NCI-H2196 (cell line): Measurements from ENCODE around the gene ZNF586.
"Not testable (repeated sequence)": the region's sequence is repeated elsewhere in the genome, so short reads cannot be mapped to it uniquely, and the experiment has no call there.

Source experiments
- DNase-seq: peaks from one replicate; lab custom pipeline; 2025; ENCODE audit not compliant: unreplicated experiment; lab: John Stamatoyannopoulos, UW

Gene ZNF586

DNA sequence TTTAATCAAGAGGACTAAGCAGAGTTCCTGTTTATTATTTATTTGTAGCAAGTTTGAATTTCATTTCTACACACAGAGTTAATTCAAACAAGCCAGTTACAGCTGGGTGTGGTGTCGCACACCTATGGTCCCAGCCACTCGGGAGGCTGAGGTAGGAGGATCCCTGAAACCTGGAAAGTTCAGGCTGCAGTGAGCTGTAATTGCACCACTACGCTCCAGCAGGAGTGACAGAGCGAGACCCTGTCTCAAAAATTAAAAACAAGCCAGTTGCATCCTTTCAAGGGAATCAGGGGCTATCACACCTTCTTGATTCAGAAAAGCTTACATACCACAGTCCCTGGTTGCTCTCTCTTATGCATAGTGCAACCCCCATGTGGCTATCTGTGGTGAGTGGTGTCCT lies 19.8 kb downstream of the ZNF586 start:
- DNase-seq = no peak

- DNase-seq = not testable (repeated sequence)
Measured at GRCh38 chr19:57796580-57796979, 27.1 kb downstream of the ZNF586 start.

DNA sequence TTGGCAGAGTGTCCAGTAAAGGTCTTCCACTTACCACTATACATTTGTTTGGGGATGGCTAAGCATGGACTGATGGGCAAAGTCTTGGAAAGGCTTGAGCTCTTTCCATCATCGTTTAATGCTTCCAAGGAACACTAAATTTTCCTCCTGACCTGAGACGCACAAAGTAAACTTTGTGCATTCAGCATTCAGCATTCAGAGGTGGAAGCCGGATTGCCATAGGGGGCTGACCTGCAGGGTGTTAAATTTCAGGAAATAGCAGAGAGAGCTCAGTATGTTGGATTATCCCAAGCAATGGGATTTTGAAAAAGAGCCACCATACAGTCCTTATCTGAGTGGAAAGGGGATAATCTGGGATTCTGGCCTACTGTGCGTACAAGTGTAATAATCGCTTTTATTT lies 31.2 kb downstream of the ZNF586 start:
- DNase-seq = no peak

DNA sequence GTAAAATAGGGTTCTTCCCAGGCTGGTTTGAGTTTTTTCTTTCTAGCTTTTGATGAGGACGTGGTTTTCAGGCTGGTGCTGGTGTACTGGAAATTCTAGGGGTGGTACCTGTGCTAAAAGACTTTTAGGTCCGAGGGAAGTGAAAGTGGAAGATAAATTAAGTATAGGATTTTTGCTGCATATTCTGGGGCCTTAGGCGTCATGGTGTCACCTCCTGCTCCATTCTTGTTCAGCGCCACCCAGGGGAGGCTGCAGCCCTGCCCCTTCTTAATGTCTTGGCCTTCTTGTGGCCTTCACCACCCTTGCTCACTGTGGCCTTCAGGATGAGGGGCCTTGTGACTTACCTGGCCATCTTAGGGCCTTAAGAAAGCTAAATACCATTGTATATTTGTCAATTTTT lies 32.8 kb downstream of the ZNF586 start:
- no peak for DNase-seq

DNA sequence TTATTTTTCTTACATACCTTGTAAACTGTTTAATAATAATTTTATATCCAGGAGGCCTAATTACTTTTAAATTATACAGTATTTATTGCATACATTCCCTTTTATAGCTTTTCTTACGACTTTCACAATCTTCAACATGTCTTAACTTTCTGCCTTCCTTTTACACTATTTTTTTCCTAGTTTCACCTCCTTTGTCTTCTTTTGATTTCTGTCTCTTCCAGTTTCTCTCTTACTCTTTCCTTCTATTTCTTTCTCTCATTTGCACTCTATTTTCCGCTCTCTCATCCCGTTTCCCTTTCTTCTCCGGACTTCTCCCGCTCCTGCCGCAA lies 33.8 kb downstream of the ZNF586 start:
- DNase-seq = no peak

DNA sequence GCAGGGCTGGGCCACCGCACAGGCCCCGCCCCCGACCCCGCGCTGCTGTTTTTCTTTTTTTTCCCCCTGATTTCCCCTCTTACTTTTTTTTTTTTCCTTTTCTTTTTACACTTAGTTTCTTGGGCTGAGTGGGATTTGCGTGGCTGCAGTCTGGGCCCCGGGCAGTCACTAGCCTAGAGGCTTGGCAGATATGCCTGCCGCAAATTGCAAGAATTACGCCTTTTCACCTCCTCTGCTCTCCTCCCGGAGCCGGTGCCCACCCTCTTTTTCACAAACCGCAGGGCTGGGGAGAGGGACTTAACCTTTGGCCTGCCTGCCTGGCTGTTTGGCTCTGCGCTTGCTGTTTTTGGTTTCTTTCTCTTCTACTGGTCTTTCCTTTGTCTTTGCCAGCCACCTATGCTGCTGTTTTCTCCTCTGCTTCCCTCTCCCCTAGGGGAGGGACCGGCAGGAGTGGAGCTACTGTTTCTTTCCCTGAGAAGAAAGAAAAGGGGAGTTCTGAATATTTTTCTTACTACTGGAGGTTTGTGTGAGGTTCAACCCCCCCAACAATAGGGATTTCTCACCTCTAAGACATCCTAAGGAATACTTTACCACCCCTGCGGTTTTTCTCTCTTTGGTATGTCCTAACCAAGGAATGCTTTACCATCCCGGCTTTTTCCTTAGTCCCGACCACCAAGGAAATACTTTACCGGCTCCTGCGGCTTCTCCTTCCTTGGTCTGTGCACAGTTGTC lies 34.3 kb downstream of the ZNF586 start:
- DNase-seq = no peak

GRCh38 chr19:57807541-57807940 lies 38.1 kb downstream of the ZNF586 start:
- DNase-seq = no peak

DNA sequence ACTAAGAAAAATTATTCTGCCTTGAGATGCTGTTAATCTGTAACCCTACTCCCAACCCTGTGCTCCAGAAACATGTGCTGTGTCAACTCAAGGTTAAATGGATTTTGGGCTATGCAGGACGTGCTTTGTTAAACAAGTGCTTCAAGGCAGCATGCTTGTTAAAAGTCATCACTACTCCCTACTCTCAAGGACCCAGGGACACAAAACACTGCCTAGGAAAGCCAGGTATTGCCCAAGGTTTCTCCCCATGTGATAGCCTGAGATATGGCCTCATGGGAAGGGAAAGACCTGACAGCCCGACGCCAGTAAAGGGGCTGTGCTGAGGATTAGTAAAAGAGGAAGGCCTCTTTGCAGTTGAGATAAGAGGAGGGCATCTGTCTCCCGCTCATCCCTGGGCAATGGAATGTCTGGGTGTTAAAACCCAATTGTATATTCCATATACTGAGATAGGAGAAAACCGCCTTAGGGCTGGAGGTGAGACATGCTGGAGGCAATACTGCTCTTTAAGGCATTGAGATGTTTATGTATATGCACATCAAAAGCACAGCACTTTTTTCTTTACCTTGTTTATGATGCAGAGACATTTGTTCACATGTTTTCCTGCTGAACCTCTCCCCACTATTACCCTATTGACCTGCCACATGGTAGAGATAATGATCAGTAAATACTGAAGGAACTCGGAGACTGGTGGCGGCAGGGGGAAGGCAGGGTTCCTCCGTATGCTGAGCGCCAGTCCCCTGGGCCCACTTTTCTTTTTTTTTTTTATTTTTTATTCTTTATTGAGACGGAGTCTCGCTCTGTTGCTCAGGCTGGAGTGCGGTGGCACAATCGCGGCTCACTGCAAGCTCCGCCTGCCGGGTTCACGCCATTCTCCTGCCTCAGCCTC lies 41.2 kb downstream of the ZNF586 start:
- DNase-seq = not testable (repeated sequence)

DNA sequence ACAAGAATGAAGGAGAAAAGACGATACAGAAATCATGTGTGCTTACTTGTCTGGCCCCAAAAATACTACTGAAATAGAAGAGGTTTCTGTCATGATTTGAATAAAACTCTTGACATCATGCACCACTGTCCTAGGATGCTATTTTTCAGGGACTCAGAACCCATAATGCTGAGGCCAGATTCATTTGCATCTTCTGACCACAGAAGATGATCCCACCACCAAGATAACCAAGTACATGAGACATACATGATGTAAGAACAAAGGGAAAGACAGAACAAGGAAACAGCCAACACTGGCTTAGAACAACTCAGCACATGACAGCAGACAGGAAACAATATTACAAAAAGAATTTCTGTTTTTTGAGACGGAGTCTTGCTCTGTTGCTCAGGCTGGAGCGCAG lies 42.8 kb downstream of the ZNF586 start:
- DNase-seq = no peak

GRCh38 chr19:57812975-57813820 lies 43.7 kb downstream of the ZNF586 start:
- DNase-seq = not testable (repeated sequence)

- no peak for DNase-seq
Measured at GRCh38 chr19:57813919-57814504, 44.5 kb downstream of the ZNF586 start.

DNA sequence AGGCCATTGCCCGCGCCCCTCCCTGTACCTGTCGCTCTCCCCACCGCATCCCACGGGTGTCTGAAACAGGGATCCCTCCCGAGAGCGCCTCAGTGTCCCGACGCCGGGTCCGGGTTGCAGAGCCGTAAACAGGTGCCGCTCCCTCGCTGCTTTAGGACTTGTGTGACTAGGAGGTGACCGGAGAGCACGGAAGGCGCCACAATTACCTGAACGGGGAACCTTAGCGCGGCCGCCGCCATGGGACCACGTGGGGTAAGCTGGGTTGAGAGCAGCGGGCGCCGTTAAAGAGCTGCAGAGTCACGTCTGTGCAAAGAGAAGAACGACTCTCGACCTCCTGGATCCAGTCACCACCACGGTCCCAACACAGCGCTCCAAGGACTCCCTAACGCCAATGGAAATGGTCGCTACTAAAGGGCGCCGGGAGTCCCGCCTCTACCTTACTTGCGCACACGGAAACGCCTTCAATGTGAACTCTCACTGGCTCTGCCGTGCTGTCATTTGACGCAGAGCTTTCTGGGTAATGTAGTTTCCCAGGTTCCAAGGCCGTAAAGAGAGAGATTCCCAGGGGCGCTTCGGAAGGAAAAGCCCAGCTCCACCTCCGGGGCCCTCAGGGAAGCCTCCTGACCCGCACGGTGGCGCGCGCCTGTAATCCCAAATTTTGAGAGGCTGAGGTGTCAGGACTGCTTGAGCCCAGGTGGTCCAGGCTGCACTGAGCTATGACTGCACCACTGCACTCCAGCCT lies 45.2 kb downstream of the ZNF586 start, which contains the start of gene ZNF552:
ZNF552 (minus strand) TSS at position 409 of the 742 bp plus-strand sequence; CDS start at position 239, 170 bp downstream.
- peak; percentile 97 for DNase-seq

GRCh38 chr19:57815247-57816075 lies 46.0 kb downstream of the ZNF586 start:
- DNase-seq = no peak

- DNase-seq = no peak
Measured at GRCh38 chr19:57816652-57817051, 47.2 kb downstream of the ZNF586 start.

DNA sequence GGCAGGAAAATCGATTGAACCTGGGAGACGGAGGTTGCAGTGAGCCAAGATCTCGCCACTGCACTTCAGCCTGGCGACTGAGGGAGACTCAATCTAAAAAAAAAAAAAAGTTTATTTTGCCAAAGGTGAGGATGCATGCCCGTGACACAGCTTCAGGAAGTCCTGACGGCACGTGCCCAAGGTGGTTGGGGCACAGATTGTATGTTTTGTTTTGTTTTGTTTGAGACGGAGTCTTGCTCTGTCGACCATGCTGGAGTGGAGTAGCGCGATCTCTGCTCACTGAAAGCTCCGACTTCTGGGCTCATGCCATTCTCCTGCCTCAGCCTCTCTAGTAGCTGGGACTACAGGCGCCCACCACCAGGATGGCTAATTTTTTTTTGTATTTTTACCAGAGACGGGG lies 48.5 kb downstream of the ZNF586 start:
- no peak for DNase-seq

DNA sequence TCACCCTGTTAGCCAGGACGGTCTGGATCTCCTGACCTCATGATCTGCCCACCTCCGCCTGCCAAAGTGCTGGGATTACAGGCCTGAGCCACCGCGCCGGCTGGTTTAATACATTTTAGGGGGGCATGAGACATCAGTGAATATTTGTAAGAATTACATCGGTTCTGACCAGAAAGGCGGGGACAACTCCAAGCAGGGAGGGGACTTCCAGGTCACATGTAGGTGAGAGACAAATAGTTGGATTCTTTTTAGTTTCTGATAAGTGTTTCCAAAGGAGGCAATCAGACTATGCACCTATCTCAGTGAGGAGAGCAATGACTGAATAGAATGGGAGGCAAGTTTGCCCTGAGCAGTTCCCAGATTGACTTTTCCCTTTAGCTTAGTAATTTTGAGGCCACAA lies 48.9 kb downstream of the ZNF586 start:
- no peak for DNase-seq

DNA sequence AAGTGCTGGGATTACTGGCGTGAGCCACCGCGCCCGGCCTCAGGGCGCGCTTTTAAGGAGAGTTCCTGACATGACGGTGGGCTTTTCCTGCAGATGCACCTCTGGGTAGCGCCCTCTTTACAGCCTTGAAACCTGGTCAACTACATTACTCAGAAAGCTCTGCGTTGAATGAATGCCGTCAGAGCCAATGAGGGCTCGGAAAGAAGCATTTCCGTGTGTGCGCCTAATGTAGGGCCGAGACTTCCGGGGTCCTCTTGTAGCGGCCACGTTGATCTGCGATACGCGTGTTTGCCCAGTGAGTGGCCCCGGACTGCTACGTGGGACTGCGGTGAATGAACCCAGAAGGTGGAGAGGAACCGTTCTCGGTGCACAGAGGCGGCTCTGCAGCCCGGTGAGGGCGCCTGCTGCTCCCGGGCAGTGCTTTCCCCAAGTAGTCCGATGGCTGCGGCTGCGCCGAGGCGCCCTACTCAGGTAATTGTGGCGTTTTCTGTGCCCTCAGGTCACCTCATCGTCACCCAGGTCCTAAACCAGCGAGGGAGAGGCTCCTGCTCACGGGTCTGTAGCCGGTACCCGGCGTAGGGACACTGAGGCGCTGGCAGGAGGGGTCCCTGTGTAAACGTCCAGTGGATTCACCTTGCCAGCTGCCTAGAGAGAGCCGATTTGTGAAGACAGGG lies 50.1 kb downstream of the ZNF586 start:
- DNase-seq = peak; percentile 93

DNA sequence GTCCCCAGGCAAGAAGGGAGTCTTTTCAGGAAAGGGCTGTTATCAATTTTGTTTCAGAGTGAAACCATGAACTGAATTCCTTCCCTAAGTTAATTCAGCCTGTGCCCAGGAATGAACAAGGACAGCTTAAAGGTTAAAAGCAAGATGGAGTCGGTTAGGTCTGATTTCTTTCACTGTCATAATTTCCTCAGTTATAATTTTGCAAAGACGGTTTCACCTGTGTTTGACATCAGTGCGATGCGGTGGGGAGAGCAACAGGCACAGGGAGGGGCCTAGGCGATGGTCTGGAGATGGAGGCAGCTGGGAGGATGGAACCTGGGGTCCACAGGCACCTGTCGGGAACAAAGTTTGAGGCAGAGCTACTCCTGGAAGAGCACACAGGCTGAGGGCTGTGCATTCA lies 51.1 kb downstream of the ZNF586 start:
- no peak for DNase-seq

- not testable (repeated sequence) for DNase-seq
Measured at GRCh38 chr19:57821095-57821494, 51.6 kb downstream of the ZNF586 start.
